ENCODE results near the gene TXK. TPM values are rescaled to one million over a fixed set of nuclear protein-coding genes. Genes with fewer than 3 reads are reported as not detected.

TXK gene
- total RNA-seq, 1 donor: 0.90 TPM

GRCh38 chr4:48027653-48028052 lies 106.4 kb downstream of the TXK start:
- H3K4me3 ChIP-seq (ENCODE audit: low read depth, low read length): no peak overlapping the region
- TF ChIP-seq, protein P1, sequence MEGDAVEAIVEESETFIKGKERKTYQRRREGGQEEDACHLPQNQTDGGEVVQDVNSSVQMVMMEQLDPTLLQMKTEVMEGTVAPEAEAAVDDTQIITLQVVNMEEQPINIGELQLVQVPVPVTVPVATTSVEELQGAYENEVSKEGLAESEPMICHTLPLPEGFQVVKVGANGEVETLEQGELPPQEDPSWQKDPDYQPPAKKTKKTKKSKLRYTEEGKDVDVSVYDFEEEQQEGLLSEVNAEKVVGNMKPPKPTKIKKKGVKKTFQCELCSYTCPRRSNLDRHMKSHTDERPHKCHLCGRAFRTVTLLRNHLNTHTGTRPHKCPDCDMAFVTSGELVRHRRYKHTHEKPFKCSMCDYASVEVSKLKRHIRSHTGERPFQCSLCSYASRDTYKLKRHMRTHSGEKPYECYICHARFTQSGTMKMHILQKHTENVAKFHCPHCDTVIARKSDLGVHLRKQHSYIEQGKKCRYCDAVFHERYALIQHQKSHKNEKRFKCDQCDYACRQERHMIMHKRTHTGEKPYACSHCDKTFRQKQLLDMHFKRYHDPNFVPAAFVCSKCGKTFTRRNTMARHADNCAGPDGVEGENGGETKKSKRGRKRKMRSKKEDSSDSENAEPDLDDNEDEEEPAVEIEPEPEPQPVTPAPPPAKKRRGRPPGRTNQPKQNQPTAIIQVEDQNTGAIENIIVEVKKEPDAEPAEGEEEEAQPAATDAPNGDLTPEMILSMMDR (IDR thresholded peaks at IDR 0.05; ENCODE audit: insufficient read depth, low read length): no peak
- no peak for DNase-seq (ENCODE audit: low read depth)

DNA sequence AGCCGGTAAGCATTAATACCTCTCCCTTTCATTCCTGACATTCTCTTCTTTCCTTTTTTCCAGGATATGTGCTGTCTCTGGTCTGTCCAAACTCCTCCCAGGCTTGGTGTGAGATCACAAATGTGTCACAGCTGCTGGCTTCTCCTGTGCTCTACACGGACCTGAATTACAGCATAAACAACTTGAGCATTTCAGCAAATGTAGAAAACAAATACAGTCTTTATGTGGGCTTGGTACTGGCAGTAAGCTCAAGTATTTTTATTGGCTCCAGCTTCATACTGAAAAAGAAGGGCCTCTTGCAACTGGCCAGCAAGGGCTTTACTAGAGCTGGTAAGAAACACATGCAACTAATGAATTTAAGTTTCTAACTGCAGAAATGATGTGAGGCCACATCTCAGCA lies 109.0 kb downstream of the TXK start:
- H3K4me3 ChIP-seq (ENCODE audit: low read depth, low read length): no peak overlapping the region
- TF ChIP-seq, protein P1 (IDR thresholded peaks at IDR 0.05; ENCODE audit: insufficient read depth, low read length): no peak
- peak; percentile 58 for DNase-seq (ENCODE audit: low read depth)

- TF ChIP-seq, protein P1 (IDR thresholded peaks at IDR 0.05; ENCODE audit: insufficient read depth, low read length): no peak
- DNase-seq (ENCODE audit: low read depth): no peak
- no peak overlapping the region for H3K4me3 ChIP-seq (ENCODE audit: low read depth, low read length)
Observed at GRCh38 chr4:48024522-48024921, 109.5 kb downstream of the TXK start.

- DNase-seq (ENCODE audit: low read depth): peak; percentile 25
- no peak overlapping the region for H3K4me3 ChIP-seq (ENCODE audit: low read depth, low read length)
- TF ChIP-seq, protein P1 (IDR thresholded peaks at IDR 0.05; ENCODE audit: insufficient read depth, low read length): no peak
Observed at GRCh38 chr4:48022192-48022799, 111.8 kb downstream of the TXK start.

DNA sequence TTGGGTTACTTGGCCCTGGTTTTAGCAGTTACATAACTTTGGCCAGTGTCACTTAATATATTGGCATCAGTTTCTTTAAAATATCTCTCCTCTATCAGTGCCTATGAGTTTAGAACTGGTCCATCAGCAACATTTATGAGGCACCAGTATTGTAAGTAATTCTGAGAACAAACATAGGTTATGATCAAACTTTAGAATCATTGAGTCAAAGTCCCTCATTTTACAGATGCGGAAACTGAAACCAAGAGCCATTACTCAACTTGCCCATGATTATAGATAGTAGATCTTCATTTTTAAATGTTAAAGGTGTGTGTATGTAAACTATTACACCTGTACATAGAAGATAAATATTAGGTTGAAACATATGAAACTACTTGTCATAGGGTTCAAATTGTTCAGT lies 113.0 kb downstream of the TXK start:
- DNase-seq (ENCODE audit: low read depth): no peak
- no peak overlapping the region for H3K4me3 ChIP-seq (ENCODE audit: low read depth, low read length)
- TF ChIP-seq, protein P1 (IDR thresholded peaks at IDR 0.05; ENCODE audit: insufficient read depth, low read length): no peak

DNA sequence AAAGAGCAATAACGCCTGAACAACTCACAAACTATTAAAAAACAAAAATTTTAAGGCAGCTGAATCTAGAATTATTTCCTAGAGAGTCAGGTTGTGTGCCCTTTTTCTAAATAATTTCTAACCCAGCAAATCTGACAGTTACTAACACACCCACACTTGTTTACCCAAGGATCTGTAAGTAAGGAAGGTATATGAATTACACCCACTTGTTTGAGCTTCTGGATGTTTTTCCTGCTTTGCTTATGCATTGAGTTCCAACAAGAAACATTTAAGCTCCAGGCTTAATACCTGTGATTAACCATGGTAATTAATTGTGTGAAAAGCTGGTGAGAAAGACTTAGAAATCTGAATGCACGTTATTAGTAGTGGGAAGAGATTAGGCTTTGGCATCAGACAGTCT lies 115.9 kb downstream of the TXK start:
- TF ChIP-seq, protein P1 (IDR thresholded peaks at IDR 0.05; ENCODE audit: insufficient read depth, low read length): no peak
- DNase-seq (ENCODE audit: low read depth): no peak
- H3K4me3 ChIP-seq (ENCODE audit: low read depth, low read length): no peak overlapping the region

GRCh38 chr4:48017108-48017571 lies 116.9 kb downstream of the TXK start:
- H3K4me3 ChIP-seq (ENCODE audit: low read depth, low read length): peak overlapping the region; percentile 85
- peak; percentile 58 for DNase-seq (ENCODE audit: low read depth)
- TF ChIP-seq, protein P1 (IDR thresholded peaks at IDR 0.05; ENCODE audit: insufficient read depth, low read length): no peak

Measured in fibroblast of the aortic adventitia (primary cell).